ENCODE data around the gene DNAH17.

The DNAH17 gene

GRCh38 chr17:78383725-78384471 is 193.3 kb downstream of the DNAH17 start:
- DNase-seq: no peak

GRCh38 chr17:78381601-78382232 is 195.5 kb downstream of the DNAH17 start:
- no peak for DNase-seq

- no peak for DNase-seq
Observed at GRCh38 chr17:78380370-78380769, 196.8 kb downstream of the DNAH17 start.

GRCh38 chr17:78379131-78379491 is 198.1 kb downstream of the DNAH17 start:
- DNase-seq: no peak

GRCh38 chr17:78378225-78379130 is 198.7 kb downstream of the DNAH17 start, which contains the start of gene PGS1:
PGS1 (plus strand) TSS chr17:78378649; CDS start chr17:78378666, 17 bp downstream.
- DNase-seq: peak; percentile 60

GRCh38 chr17:78377858-78378224 is 199.4 kb downstream of the DNAH17 start:
- DNase-seq: no peak

- no peak for DNase-seq
Observed at GRCh38 chr17:78376161-78376560, 201.0 kb downstream of the DNAH17 start.

GRCh38 chr17:78375401-78376151 is 201.6 kb downstream of the DNAH17 start:
- DNase-seq: no peak

- no peak for DNase-seq
Observed at GRCh38 chr17:78374631-78375274, 202.4 kb downstream of the DNAH17 start.

GRCh38 chr17:78374189-78374588 is 203.0 kb downstream of the DNAH17 start:
- no peak for DNase-seq
